ENCODE results near the gene GNB1L.

- TF ChIP-seq EZH2 (IDR thresholded peaks at IDR 0.05; ENCODE audit: insufficient read depth, poor library complexity, severe bottlenecking) (no peak), EZH2phosphoT487 (IDR thresholded peaks at IDR 0.05; ENCODE audit: insufficient read depth, low read depth) (no peak)
Observed at GRCh38 chr22:19879643-19879991, 24.9 kb upstream of the GNB1L start.

Measured in GM23248 (cell line).